Fibroblast of skin of back (primary cell): ENCODE results near the gene SLCO3A1.
"Not testable (repeated sequence)": the region's sequence is repeated elsewhere in the genome, so short reads cannot be mapped to it uniquely, and the experiment has no call there.

Source experiments
- DNase-seq: peaks from one replicate; pipeline ENCODE4 v3.0.0-alpha.2; 2013

SLCO3A1 gene

GRCh38 chr15:92167451-92167850 lies 313.9 kb downstream of the SLCO3A1 start:
- DNase-seq, result no peak

GRCh38 chr15:92168066-92168683 lies 314.7 kb downstream of the SLCO3A1 start:
- DNase-seq, result no peak

- no peak for DNase-seq
Measured at GRCh38 chr15:92170897-92171296, 317.4 kb downstream of the SLCO3A1 start.

- no peak for DNase-seq
Measured at GRCh38 chr15:92178911-92179310, 325.4 kb downstream of the SLCO3A1 start.

- no peak for DNase-seq
Measured at GRCh38 chr15:92184142-92184541, 330.6 kb downstream of the SLCO3A1 start.

GRCh38 chr15:92184679-92185230 lies 331.2 kb downstream of the SLCO3A1 start:
- DNase-seq, result no peak

- no peak for DNase-seq
Measured at GRCh38 chr15:92187975-92188374, 334.5 kb downstream of the SLCO3A1 start.

GRCh38 chr15:92189166-92189565 lies 335.7 kb downstream of the SLCO3A1 start:
- DNase-seq, result no peak

GRCh38 chr15:92195241-92195640 lies 341.7 kb downstream of the SLCO3A1 start:
- no peak for DNase-seq

- no peak for DNase-seq
Measured at GRCh38 chr15:92196342-92196741, 342.8 kb downstream of the SLCO3A1 start.

- no peak for DNase-seq
Measured at GRCh38 chr15:92197746-92198145, 344.2 kb downstream of the SLCO3A1 start.

- DNase-seq, result no peak
Measured at GRCh38 chr15:92200891-92201290, 347.4 kb downstream of the SLCO3A1 start.

- no peak for DNase-seq
Measured at GRCh38 chr15:92205255-92205739, 351.8 kb downstream of the SLCO3A1 start.

- not testable (repeated sequence) for DNase-seq
Measured at GRCh38 chr15:92207601-92208000, 354.1 kb downstream of the SLCO3A1 start.
